Spleen (tissue), 11 donors: ENCODE measurements around the gene IFI27L2. TPM values are rescaled to one million over a fixed set of nuclear protein-coding genes. Genes with fewer than 3 reads are reported as not detected.

Experiments used
- DNase-seq: peaks from one replicate; pipeline ENCODE4 v3.0.0-alpha.2; 2020
- H3K27ac ChIP-seq, 8 donors: fragments of 200-600 bp; sonication (generic) in 7 of 8; 1 replicate in 4 of 8; 2 replicates in 4 of 8; pipeline versions ENCODE4 v1.5.0 to v1.8.0; 2016 to 2021; ENCODE audit warnings: inconsistent platforms in 4 of 8, mild to moderate bottlenecking in 4 of 8, moderate library complexity in 1 of 8
- H3K27me3 ChIP-seq, 7 donors: fragments of 200-600 bp; sonication (generic) in 6 of 7; replicated peaks in 1 of 7; 1 replicate in 4 of 7; 2 replicates in 3 of 7; pipeline versions ENCODE4 v1.5.0 to v1.8.0; 2016 to 2021; ENCODE audit warnings: inconsistent platforms in 3 of 7, mild to moderate bottlenecking in 1 of 7
- H3K36me3 ChIP-seq, 6 donors: fragments of 200-600 bp; sonication (generic) in 5 of 6; 1 replicate in 4 of 6; 2 replicates in 2 of 6; pipeline versions ENCODE4 v1.5.0 to v1.8.0; 2016 to 2021; ENCODE audit warnings: inconsistent platforms in 2 of 6
- H3K4me1 ChIP-seq, 6 donors: fragments of 200-600 bp; sonication (generic) in 5 of 6; 1 replicate in 3 of 6; 2 replicates in 3 of 6; pipeline versions ENCODE4 v1.5.0 to v1.8.0; 2016 to 2021; ENCODE audit warnings: inconsistent platforms in 3 of 6
- H3K4me3 ChIP-seq, 8 donors: fragments of 200-600 bp; sonication (generic) in 7 of 8; 1 replicate in 4 of 8; 2 replicates in 4 of 8; pipeline versions ENCODE4 v1.5.0 to v1.8.0; 2016 to 2021; ENCODE audit warnings: inconsistent platforms in 4 of 8, mild to moderate bottlenecking in 4 of 8, moderate library complexity in 2 of 8
- H3K9me3 ChIP-seq, 8 donors: fragments of 200-600 bp; sonication (generic) in 7 of 8; 1 replicate in 4 of 8; 2 replicates in 4 of 8; pipeline versions ENCODE4 v1.5.0 to v1.8.0; 2016 to 2021; ENCODE audit warnings: inconsistent platforms in 4 of 8
- CTCF ChIP-seq, 11 experiments: fragments of 200-600 bp in 7 of 11; fragments of 450-650 bp in 4 of 11; sonication (generic) in 4 of 11; IDR thresholded peaks in 8 of 11; conservative IDR thresholded peaks in 3 of 11; 1 replicate in 7 of 11; 2 replicates in 4 of 11; pipeline versions ENCODE4 v1.4.0 to v1.8.0; 2016 to 2021; ENCODE audit warnings: antibody characterized with exemption in 11 of 11, inconsistent platforms in 4 of 11, mild to moderate bottlenecking in 1 of 11
- POLR2A ChIP-seq, 3 donors: fragments of 450-650 bp; IDR thresholded peaks; one replicate each; pipeline ENCODE4 v1.5.1; 2017; ENCODE audit warnings: antibody characterized with exemption in 3 of 3, mild to moderate bottlenecking in 1 of 3
- POLR2AphosphoS5 ChIP-seq, 3 donors: sonication (generic); formaldehyde crosslinking; IDR thresholded peaks; one replicate each; pipeline ENCODE4 v1.5.1; 2017; ENCODE audit warnings: antibody characterized with exemption in 3 of 3
- WGBS, 5 donors: extraction: QIAGEN DNeasy Blood & Tissue Kit in 3 of 5; methylation state at CpG; one replicate each; pipeline versions ENCODE4 v1.1.5 to v1.1.7; 2013 to 2018; 5-methylcytosine and 5-hydroxymethylcytosine counted together
- intact Hi-C: fragments of 100-400 bp; cut with DNase I; formaldehyde crosslinking; loops from one replicate; pipeline ENCODE4 v1.15.0; 2023; ENCODE audit warnings: low total_unique reads
- polyA plus RNA-seq, 3 donors: library from polyadenylated mRNA; stranded (reverse); fragments of 200-250 nt; gene quantifications; one replicate each; pipeline ENCODE4 v1.2.1, GENCODE V29; 2013
- total RNA-seq, 7 donors: library from RNA; depleted of rRNA in 3 of 7; stranded (reverse); fragments of >200 nt in 3 of 7; fragmentation: NEBNext Ultra II Directional in 4 of 7; extraction: Animal tissue kit (Norgen Biotek cat#: 25700) in 4 of 7; gene quantifications; one replicate each; pipeline versions ENCODE4 v1.1.0 to v1.2.1, GENCODE V29; 2016 to 2021
- donor health status: healthy with polysubstance abuse.
- donor health status: DM: no; HTN: no; CAD: no; lungs with moderate emphysema.
- donor health status: DM: no; HTN: no; CAD: no.
- donor health status: Bipolar disorder and iron deficiency.
- donor health status: healthy.
- donor health status: DM: no; HTN: no; CAD: no.
- donor health status: DM: yes; HTN: yes; CAD: no.

Gene IFI27L2
- total and polyA plus RNA-seq, 10 donors, result 40.6 to 137 (median 75.5) TPM

- WGBS, 5 donors, result 83 to 90% (median 86%) methylated on average over 9 of the region's 9 CpGs
- intact Hi-C loops, result loop anchor here (5.0 kb wide), 1 partner anchor 201 kb away; no protein-coding TSS in a partner anchor
These were observed 8.8 kb upstream of the IFI27L2 start for GRCh38 chr14:94138251-94138650.

GRCh38 chr14:94136575-94137331 is 7.3 kb upstream of the IFI27L2 start:
- no peak for TF ChIP-seq POLR2A (IDR thresholded peaks at IDR 0.05)
- peak in 2 of 3 donors; percentile 40 to 66 for TF ChIP-seq POLR2AphosphoS5 (IDR thresholded peaks at IDR 0.05)
- TF ChIP-seq CTCF (IDR thresholded peaks at IDR 0.05 in 8 of 11, conservative IDR thresholded peaks at IDR 0.05 in 3 of 11), result peak; percentile 87 to 99 (median 97)
- H3K4me1 ChIP-seq, result peaks cover 0 to 13% (median 5%) of the 10 kb centered on the region in 6 donors

More at GRCh38 chr14:94138251-94138650, 8.8 kb upstream of the IFI27L2 start:
- Histone ChIP-seq H3K36me3 (no peaks in the 10 kb centered on the region), H3K9me3 (peaks cover 0 to 13% (median 9%) of the 10 kb centered on the region in 8 donors), H3K4me1 (peaks cover 0 to 8% (median 5%) of the 10 kb centered on the region in 6 donors), H3K27ac (no peak overlapping the region), H3K4me3 (no peak overlapping the region), H3K27me3 (peaks cover 0 to 8% (median 0%) of the 10 kb centered on the region in 7 donors)
- no peak for DNase-seq
- TF ChIP-seq POLR2A (IDR thresholded peaks at IDR 0.05), result no peak
- TF ChIP-seq POLR2AphosphoS5 (IDR thresholded peaks at IDR 0.05), result no peak
- no peak for TF ChIP-seq CTCF (IDR thresholded peaks at IDR 0.05 in 8 of 11, conservative IDR thresholded peaks at IDR 0.05 in 3 of 11)

GRCh38 chr14:94135476-94135875 is 6.1 kb upstream of the IFI27L2 start:
- no peaks in the 10 kb centered on the region for H3K36me3 ChIP-seq
- no peak overlapping the region for H3K4me3 ChIP-seq
- peaks cover 0 to 13% (median 9%) of the 10 kb centered on the region in 8 donors for H3K9me3 ChIP-seq
- H3K27me3 ChIP-seq, result peaks cover 0 to 10% (median 0%) of the 10 kb centered on the region in 7 donors
- no peak overlapping the region for H3K27ac ChIP-seq
- peaks cover 0 to 14% (median 5%) of the 10 kb centered on the region in 6 donors for H3K4me1 ChIP-seq
- intact Hi-C loops, result loop anchor here (5.0 kb wide), 1 partner anchor 198 kb away; no protein-coding TSS in a partner anchor
- TF ChIP-seq CTCF (IDR thresholded peaks at IDR 0.05 in 8 of 11, conservative IDR thresholded peaks at IDR 0.05 in 3 of 11) (no peak), POLR2AphosphoS5 (IDR thresholded peaks at IDR 0.05) (no peak), POLR2A (IDR thresholded peaks at IDR 0.05) (no peak)
- WGBS, 5 donors, result 70 to 79% (median 77%) methylated on average over 4 of the region's 4 CpGs
- no peak for DNase-seq

More at GRCh38 chr14:94136575-94137331, 7.3 kb upstream of the IFI27L2 start:
- Histone ChIP-seq H3K27me3 (peaks cover 0 to 10% (median 0%) of the 10 kb centered on the region in 7 donors), H3K9me3 (peaks cover 0 to 13% (median 9%) of the 10 kb centered on the region in 8 donors), H3K27ac (no peak overlapping the region), H3K36me3 (no peaks in the 10 kb centered on the region), H3K4me3 (no peak overlapping the region)
- peak; percentile 93 for DNase-seq
- intact Hi-C loops, result loop anchor here (2.0 to 5.0 kb wide), 2 partner anchors 100 to 199 kb away; no protein-coding TSS in a partner anchor
- WGBS, 5 donors, result 32 to 35% (median 33%) methylated on average over 18 of the region's 18 CpGs
